Right atrium auricular region (tissue), 2 donors: ENCODE data around the gene ASTN2. TPM values are rescaled to one million over a fixed set of nuclear protein-coding genes. Genes with fewer than 3 reads are reported as not detected.
A peak's percentile ranks its signal among the peaks of the same experiment; 100 is the strongest.

Experiments
- DNase-seq: peaks from one replicate; pipeline ENCODE4 v3.0.0-alpha.2; 2019; ENCODE audit warnings: low spot score
- H3K27ac ChIP-seq, 2 donors: fragments of 200-600 bp; sonication (generic); 1 replicate in 1 of 2; 2 replicates in 1 of 2; pipeline ENCODE4 v1.5.1; 2016 to 2019
- H3K27me3 ChIP-seq, 2 donors: fragments of 200-600 bp; sonication (generic); one replicate each; pipeline versions ENCODE4 v1.5.1 to v1.6.0; 2017 to 2019
- H3K36me3 ChIP-seq: fragments of 200-600 bp; sonication (generic); one replicate; pipeline ENCODE4 v1.5.1; 2016
- H3K4me1 ChIP-seq, 2 donors: fragments of 200-600 bp; sonication (generic); one replicate each; pipeline versions ENCODE4 v1.5.1 to v1.6.0; 2017 to 2019
- H3K4me3 ChIP-seq, 2 donors: fragments of 200-600 bp; sonication (generic); 1 replicate in 1 of 2; 2 replicates in 1 of 2; pipeline ENCODE4 v1.5.1; 2017 to 2019; ENCODE audit warnings: mild to moderate bottlenecking in 1 of 2, moderate library complexity in 1 of 2
- H3K9me3 ChIP-seq, 2 donors: fragments of 200-600 bp; sonication (generic); one replicate each; pipeline ENCODE4 v1.5.1; 2019
- CTCF ChIP-seq, 2 donors: fragments of 200-600 bp; sonication (generic); IDR thresholded peaks; one replicate each; pipeline ENCODE4 v1.5.1; 2019; ENCODE audit warnings: antibody characterized with exemption in 2 of 2
- total RNA-seq, 2 donors: library from RNA; depleted of rRNA; stranded (reverse); fragments of >200 nt; gene quantifications; one replicate each; pipeline ENCODE4 v1.1.0, GENCODE V29; 2016

ASTN2 gene
- total RNA-seq, 2 donors from 2014 or later = 11.1 to 32.2 TPM

GRCh38 chr9:116589392-116590354 is 825.2 kb downstream of the ASTN2 start:
- Histone ChIP-seq H3K36me3 (no peaks in the 10 kb centered on the region), H3K27ac (no peak overlapping the region), H3K4me1 (no peaks in the 10 kb centered on the region), H3K9me3 (peaks cover 0 to 17% of the 10 kb centered on the region in 2 donors), H3K4me3 (no peak overlapping the region), H3K27me3 (no peaks in the 10 kb centered on the region)
- no peak for DNase-seq
- TF ChIP-seq CTCF (IDR thresholded peaks at IDR 0.05) = peak in 1 of 2 donors; percentile 35

- Histone ChIP-seq H3K4me1 (no peaks in the 10 kb centered on the region), H3K27ac (no peak overlapping the region), H3K36me3 (no peaks in the 10 kb centered on the region), H3K9me3 (peaks cover 0 to 17% of the 10 kb centered on the region in 2 donors), H3K4me3 (no peak overlapping the region), H3K27me3 (no peaks in the 10 kb centered on the region)
- DNase-seq = no peak
- TF ChIP-seq CTCF (IDR thresholded peaks at IDR 0.05) = no peak
Observed at GRCh38 chr9:116587919-116588318, 826.9 kb downstream of the ASTN2 start.

GRCh38 chr9:116585896-116586295 is 829.0 kb downstream of the ASTN2 start:
- DNase-seq = no peak
- Histone ChIP-seq H3K4me1 (peaks cover 0 to 3% of the 10 kb centered on the region in 2 donors), H3K27ac (no peak overlapping the region), H3K27me3 (no peaks in the 10 kb centered on the region), H3K4me3 (no peak overlapping the region), H3K36me3 (no peaks in the 10 kb centered on the region), H3K9me3 (peaks cover 0 to 17% of the 10 kb centered on the region in 2 donors)
- no peak for TF ChIP-seq CTCF (IDR thresholded peaks at IDR 0.05)

GRCh38 chr9:116585204-116585603 is 829.7 kb downstream of the ASTN2 start:
- DNase-seq = no peak
- no peak overlapping the region for H3K4me3 ChIP-seq
- no peak for TF ChIP-seq CTCF (IDR thresholded peaks at IDR 0.05)
- H3K27ac ChIP-seq = no peak overlapping the region
- no peaks in the 10 kb centered on the region for H3K27me3 ChIP-seq
- peaks cover 0 to 17% of the 10 kb centered on the region in 2 donors for H3K9me3 ChIP-seq
- no peaks in the 10 kb centered on the region for H3K36me3 ChIP-seq
- peaks cover 0 to 9% of the 10 kb centered on the region in 2 donors for H3K4me1 ChIP-seq

GRCh38 chr9:116580853-116581252 is 834.0 kb downstream of the ASTN2 start:
- Histone ChIP-seq H3K4me1 (peaks cover 0 to 19% of the 10 kb centered on the region in 2 donors), H3K36me3 (no peaks in the 10 kb centered on the region), H3K4me3 (no peak overlapping the region), H3K27me3 (no peaks in the 10 kb centered on the region), H3K27ac (no peak overlapping the region), H3K9me3 (no peaks in the 10 kb centered on the region)
- DNase-seq = no peak
- no peak for TF ChIP-seq CTCF (IDR thresholded peaks at IDR 0.05)
